HG02970 (cell line): ENCODE data around the gene ASPHD1.
"Not testable (repeated sequence)": the region's sequence is repeated elsewhere in the genome, so short reads cannot be mapped to it uniquely, and the experiment has no call there.

Source experiments
- ATAC-seq: cut with Tn5 transposase; IDR thresholded peaks from one replicate; pipeline ENCODE4 v1.9.1; 2021; ENCODE audit warnings: mild to moderate bottlenecking, moderate library complexity, moderate number of reproducible peaks; ENCODE audit not compliant: unreplicated experiment, low FRiP score

Gene ASPHD1

GRCh38 chr16:29876594-29877249 is 23.6 kb upstream of the ASPHD1 start:
- ATAC-seq: no peak

- no peak for ATAC-seq
Measured at GRCh38 chr16:29877266-29877961, 22.9 kb upstream of the ASPHD1 start.

DNA sequence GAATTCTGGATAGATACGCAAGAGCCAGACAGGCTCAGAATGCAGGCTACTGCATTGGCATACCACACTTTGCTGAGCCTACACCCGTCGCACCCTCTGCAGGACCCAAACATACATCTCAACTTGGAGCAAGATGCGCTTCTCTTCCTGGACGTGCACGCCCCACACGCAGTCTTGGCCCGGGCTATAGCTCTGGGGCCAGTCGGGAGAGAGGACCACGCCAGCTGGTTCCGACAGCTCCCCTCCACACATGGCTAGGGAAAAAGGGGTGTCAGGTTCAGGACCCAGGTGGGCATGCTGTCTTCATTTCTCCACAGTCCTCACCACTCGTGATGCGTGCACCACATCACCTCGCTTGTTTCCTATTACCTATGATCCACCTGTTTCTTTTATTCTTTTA is 22.1 kb upstream of the ASPHD1 start:
- ATAC-seq: no peak

- no peak for ATAC-seq
Measured at GRCh38 chr16:29881050-29881449, 19.2 kb upstream of the ASPHD1 start.

- no peak for ATAC-seq
Measured at GRCh38 chr16:29883987-29884386, 16.3 kb upstream of the ASPHD1 start.

DNA sequence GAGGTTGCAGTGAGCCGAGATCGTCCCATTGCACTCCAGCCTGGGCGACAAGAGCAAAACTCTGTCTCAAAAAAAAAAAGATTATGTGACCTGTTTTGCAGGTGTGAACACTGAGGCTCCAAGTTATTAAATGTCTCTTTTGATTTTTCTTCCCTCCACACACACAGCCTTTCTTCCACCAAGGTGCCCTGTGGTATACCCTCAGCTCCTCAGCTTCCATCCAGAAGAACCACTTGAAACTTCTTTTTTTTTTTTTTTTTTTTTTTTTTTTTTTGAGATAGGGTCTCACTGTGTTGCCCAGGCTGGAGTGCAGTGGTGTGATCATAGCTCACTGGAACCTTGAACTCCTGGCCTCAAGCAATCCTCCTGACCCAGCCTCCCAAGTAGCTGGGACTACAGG is 10.9 kb upstream of the ASPHD1 start:
- not testable (repeated sequence) for ATAC-seq

GRCh38 chr16:29891525-29892457 is 8.5 kb upstream of the ASPHD1 start:
- ATAC-seq: no peak

DNA sequence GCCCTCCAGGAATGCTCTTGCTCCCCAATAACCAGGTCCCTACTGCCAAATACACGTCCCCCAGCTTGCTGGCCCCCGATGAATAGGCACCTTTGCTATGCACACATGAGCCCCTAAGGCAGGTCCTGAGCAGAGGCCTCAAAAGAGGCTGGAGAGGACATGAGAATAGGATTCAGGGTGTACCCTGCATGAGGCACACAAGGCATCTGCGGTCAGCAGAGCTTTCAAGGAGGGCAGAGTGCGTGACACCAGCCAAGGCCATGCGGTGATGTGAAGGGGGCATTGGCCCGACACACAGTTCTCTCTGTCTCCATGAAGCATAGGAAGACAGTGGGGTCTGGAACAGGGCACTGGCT is 7.9 kb upstream of the ASPHD1 start:
- ATAC-seq: no peak

GRCh38 chr16:29893553-29893952 is 6.7 kb upstream of the ASPHD1 start:
- ATAC-seq: no peak

DNA sequence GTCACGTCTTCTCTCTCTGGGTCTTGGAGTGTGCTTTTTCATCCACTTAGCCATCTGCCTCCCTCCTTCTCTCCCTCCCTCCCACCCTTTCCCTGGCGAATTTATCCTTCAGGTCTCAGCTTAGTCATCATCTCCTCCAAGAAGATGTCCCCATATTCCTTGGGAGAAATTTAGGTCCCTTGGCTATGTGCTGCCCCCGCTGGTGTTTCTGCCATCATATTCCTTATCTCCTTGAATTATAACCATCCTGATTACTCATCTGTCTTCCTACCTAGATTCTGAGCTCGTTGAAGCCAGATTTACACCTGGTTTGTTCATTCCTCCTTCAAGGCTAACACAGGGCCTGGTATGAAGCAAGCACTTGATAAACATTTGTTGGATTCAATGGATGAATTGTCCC is 5.9 kb upstream of the ASPHD1 start:
- no peak for ATAC-seq

DNA sequence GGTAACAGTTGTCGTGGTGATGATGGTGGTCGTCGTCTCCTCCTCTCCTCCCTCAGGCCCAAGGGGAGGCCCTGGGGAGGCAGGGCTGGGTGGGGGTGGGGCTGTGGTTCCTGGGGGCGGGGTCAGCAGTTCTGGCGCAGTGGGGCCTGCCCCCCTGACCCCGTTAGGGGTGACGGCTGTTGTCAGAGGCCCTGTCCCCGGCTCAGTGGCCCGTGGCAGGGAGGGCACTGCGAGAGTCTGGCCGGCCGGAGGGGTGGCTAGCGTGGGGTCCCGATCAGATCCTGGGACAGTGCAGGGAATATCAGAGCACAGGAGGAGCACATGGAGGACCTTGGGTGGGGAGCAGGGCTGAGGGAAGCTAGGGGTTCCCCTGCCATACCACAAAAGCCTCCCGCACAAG is 3.4 kb upstream of the ASPHD1 start:
- ATAC-seq: no peak

GRCh38 chr16:29897333-29897732 is 3.0 kb upstream of the ASPHD1 start:
- no peak for ATAC-seq

- ATAC-seq: no peak
Measured at GRCh38 chr16:29898135-29898803, 2.0 kb upstream of the ASPHD1 start.

- ATAC-seq: no peak
Measured at GRCh38 chr16:29898804-29899515, 1.3 kb upstream of the ASPHD1 start.

DNA sequence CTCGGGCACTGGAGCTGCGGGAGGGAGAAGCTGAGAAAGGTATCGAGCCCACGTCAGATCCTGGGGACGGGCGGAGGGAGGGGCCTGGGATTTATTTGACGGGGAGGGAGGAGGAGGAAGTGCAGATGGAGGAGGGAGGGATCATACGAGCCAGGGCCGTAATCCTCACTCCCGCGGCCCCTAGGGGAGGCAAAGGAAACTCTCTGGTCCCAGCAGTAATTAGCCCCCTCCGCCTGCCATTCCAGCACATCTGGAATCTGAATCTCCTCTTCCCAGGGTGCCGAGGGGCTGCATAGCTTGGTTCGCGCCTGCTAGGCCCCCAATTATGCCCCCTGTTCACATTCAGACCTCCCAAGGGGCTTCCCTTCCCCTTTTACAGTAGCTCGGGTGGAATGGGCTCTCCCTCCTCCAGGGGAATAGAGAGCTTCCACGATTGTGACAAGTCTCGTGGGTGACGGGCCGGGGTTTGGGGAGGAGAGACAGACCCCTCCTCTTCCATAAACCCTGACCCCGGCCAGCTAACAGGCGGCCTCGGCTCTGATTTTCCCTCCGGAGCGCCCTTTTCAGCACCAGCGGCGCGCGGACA is 679 bp upstream of the ASPHD1 start, which contains the start of gene SEZ6L2:
Gene SEZ6L2 (minus strand): TSS at position 35 of the 586 bp plus-strand sequence. CDS start 531 bp downstream, outside the sequence.
- ATAC-seq: no peak

DNA sequence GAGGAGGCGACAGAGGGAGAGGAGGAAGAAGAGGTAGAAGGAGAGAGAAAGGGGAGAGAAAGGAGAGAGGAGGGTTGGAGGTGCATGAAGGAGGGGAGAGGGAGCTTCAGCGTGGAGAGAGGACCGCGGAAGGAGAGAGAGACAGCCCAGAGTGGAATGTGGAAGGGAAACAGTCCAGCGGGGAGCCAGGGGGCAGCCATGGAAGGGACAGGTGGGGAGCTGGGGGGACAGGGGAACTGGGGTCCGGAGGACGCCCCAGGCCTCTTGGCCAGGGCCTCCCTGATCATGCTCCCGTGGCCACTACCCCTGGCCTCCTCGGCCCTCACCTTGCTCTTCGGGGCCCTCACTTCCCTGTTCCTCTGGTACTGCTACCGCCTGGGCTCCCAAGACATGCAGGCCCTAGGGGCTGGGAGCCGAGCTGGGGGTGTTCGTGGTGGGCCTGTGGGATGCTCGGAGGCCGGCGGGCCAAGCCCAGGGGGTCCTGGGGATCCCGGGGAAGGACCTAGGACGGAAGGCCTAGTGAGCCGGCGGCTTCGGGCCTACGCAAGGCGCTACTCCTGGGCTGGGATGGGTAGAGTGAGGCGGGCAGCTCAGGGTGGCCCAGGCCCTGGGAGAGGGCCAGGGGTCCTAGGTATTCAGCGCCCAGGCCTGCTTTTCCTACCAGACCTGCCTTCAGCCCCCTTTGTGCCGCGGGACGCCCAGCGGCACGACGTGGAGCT is 759 bp downstream of the ASPHD1 start:
- ATAC-seq: no peak

DNA sequence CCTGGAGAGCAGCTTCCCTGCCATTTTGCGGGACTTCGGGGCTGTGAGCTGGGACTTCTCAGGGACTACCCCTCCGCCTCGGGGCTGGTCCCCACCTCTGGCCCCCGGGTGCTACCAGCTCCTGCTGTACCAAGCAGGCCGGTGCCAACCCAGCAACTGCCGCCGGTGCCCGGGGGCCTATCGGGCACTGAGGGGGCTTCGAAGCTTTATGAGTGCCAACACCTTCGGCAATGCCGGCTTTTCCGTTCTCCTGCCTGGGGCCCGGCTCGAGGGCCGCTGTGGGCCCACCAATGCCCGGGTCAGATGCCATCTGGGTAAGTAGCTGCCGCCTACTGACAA is 1.3 kb downstream of the ASPHD1 start:
- ATAC-seq: no peak

DNA sequence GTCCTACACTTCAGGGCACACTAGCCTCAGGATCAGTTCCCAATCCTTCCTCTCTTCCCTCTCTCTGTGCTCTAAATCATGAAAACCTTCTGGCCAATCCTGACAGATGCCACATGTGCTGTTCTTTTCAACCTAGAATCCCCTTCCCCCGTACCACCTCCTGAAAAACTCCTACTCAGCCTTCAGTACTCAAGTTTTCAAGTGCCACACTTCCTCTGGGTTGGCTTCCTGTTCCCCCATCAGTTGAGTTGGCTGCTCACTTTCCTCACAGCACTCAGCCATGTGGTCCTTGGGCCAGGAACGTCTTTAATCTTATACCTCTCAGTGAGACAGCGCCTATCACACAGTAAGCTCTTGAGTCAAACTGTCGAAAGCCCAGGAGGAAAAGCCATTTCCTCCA is 3.3 kb downstream of the ASPHD1 start:
- no peak for ATAC-seq

DNA sequence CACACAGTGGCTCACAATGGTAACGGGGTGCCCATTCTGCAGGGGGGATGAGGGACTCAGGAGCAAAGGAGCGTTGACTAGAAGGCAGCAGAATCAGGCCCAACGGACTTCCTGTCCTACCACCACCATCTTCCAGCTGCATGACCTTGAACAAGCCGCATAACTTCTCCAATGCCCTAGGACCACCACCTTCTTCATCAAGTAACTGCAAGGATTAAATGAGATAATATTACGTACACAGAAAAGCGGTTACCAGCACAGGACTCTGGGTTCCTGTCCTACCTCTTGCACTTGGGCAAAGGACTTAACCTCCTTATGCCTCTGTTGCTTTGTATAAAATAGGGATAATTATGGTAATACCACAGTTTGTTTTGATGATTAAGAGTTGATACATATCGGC is 4.7 kb downstream of the ASPHD1 start:
- no peak for ATAC-seq
